SJSA1 (cell line): ENCODE measurements around the gene SPCS1. TPM values are rescaled to one million over a fixed set of nuclear protein-coding genes. Genes with fewer than 3 reads are reported as not detected.
"Not testable (repeated sequence)": the region's sequence is repeated elsewhere in the genome, so short reads cannot be mapped to it uniquely, and the experiment has no call there.

Experiments used
- DNase-seq, 2 experiments: peaks; one replicate each; pipeline ENCODE4 v3.0.0-alpha.2; 2015 to 2020; ENCODE audit warnings: low spot score in 2 of 2, low read depth in 1 of 2
- H3K27ac ChIP-seq: fragments of 250-450 bp; sonication (Bioruptor Pico); 2 replicates; pipeline ENCODE4 v1.5.1; 2020; ENCODE audit warnings: mild to moderate bottlenecking, moderate library complexity
- H3K27me3 ChIP-seq: fragments of 250-450 bp; sonication (Bioruptor Pico); replicated peaks from 2 replicates; pipeline ENCODE4 v1.5.1; 2020; ENCODE audit warnings: mild to moderate bottlenecking, moderate library complexity
- H3K36me3 ChIP-seq: fragments of 250-450 bp; sonication (Bioruptor Pico); 2 replicates; pipeline ENCODE4 v1.5.1; 2020; ENCODE audit warnings: mild to moderate bottlenecking
- H3K4me1 ChIP-seq: fragments of 250-450 bp; sonication (Bioruptor Pico); replicated peaks from 2 replicates; pipeline ENCODE4 v1.6.1; 2021; ENCODE audit warnings: mild to moderate bottlenecking
- H3K4me3 ChIP-seq: fragments of 250-450 bp; sonication (Bioruptor Pico); 2 replicates; pipeline ENCODE4 v1.5.1; 2020; ENCODE audit warnings: mild to moderate bottlenecking
- H3K9me3 ChIP-seq: fragments of 250-450 bp; sonication (Bioruptor Pico); replicated peaks from 2 replicates; pipeline ENCODE4 v1.5.1; 2020; ENCODE audit warnings: mild to moderate bottlenecking
- total RNA-seq: library from RNA; depleted of rRNA; stranded (reverse); fragments of >200 nt; shearing (Covaris generic); gene quantifications from 2 replicates; pipeline ENCODE4 v1.2.3, GENCODE V29; 2014; rRNA removed

SPCS1 gene
- 94.7 and 111 TPM in 2 replicates for total RNA-seq

DNA sequence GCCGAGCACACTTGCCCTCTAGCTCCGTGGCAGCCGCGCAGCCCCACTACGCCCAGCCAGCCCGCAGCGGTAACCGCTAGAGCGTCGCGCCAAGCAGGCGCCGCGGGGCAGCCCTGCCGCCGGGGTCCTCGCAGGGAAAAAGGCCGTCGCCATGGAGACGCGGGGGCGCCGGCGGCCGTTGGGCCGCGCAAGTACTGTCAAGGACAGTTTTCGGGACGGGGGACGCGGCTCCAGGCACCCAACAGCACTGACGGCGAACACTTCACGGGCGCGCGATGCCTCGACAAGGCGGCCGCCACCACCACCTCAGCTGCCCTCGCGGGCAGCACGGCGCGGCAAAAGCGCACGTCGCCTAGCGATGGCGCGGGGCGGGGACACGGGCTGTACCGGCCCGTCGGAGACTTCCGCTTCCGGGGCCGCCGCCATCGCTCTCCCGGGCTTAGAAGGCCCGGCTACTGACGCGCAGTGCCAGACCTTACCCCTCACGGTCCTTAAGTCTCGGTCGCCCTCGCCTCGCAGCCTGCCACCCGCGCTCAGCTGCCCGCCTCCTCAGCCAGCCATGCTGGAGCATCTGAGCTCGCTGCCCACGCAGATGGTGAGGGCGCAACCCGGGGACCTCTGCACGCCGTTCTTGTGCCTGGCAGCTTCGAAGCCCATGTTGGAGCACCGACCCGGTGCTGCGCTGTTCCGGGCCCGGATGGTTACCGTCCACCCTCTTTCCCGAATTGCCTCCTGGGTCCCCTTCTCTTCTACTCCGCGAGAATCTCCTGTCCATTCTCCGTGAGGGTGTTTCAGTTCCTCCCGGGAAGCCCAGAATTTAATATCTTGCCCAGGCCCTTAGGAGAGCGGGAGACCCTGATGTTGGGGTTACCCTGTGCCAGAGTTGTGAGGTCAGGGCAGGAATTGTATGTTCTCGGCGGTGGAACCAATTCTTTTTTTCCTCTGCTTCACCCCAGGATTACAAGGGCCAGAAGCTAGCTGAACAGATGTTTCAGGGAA, at the start of gene SPCS1, which contains the start of gene GLT8D1:
Gene SPCS1 (plus strand): TSS at position 419 of the 999 bp plus-strand sequence. CDS start 141 bp downstream, at position 560.
Gene GLT8D1 (minus strand): TSS at position 104 of the 999 bp plus-strand sequence. CDS start 5,331 bp downstream, outside the sequence.
- Histone ChIP-seq H3K4me3 (peak within 1 kb of the TSS; percentile 93), H3K36me3 (peaks cover 32% of the 10 kb centered on the region), H3K27ac (peak within 1 kb of the TSS; percentile 80), H3K4me1 (peaks cover 8% of the 10 kb centered on the region; the same call in 1 of the 2 replicates), H3K27me3 (no peaks in the 10 kb centered on the region), H3K9me3 (no peaks in the 10 kb centered on the region)
- DNase-seq, result peak; percentile 79 to 94

DNA sequence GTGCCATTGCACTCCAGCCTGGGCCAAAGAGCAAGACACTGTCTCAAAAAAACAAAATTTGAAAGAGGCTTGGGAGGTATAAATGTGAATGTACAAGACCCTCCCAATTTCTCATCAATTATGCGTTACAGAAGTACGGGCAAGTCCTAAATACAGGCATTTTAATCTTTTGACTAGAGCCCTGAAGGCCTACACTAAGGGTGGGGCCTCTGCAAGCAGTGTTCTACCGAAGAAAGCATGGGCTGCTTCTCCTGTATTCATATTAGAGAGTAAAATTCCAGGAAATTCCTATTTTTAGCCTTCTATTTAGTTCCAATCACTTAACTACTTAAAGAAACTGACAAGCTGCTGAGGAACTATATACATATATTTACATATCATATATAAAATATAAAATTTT, 45.9 kb upstream of the SPCS1 start:
- peaks cover 79% of the 10 kb centered on the region for H3K36me3 ChIP-seq
- DNase-seq, result no peak
- no peak overlapping the region for H3K4me3 ChIP-seq
- no peaks in the 10 kb centered on the region for H3K4me1 ChIP-seq
- no peak overlapping the region for H3K27ac ChIP-seq
- no peaks in the 10 kb centered on the region for H3K9me3 ChIP-seq
- H3K27me3 ChIP-seq, result no peaks in the 10 kb centered on the region

DNA sequence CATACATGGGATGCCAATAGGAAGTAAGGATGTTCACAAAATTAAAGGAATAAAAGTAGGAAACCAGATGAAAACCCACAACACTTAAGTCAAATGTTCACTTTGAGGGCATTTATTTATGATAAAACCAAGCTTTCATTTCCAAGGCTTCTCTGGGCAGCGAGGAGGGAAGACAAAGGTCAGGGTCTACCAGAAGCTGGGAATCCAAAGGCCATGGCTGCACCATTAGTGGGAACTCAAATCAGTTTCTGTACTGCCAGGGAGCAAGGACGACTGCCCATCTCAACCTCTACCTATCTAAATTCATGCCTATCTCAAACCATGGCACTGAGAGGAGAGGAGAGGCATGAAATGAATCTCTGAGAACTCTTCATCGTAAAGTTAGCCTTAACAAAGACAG, 42.8 kb upstream of the SPCS1 start:
- peaks cover 59% of the 10 kb centered on the region for H3K36me3 ChIP-seq

DNA sequence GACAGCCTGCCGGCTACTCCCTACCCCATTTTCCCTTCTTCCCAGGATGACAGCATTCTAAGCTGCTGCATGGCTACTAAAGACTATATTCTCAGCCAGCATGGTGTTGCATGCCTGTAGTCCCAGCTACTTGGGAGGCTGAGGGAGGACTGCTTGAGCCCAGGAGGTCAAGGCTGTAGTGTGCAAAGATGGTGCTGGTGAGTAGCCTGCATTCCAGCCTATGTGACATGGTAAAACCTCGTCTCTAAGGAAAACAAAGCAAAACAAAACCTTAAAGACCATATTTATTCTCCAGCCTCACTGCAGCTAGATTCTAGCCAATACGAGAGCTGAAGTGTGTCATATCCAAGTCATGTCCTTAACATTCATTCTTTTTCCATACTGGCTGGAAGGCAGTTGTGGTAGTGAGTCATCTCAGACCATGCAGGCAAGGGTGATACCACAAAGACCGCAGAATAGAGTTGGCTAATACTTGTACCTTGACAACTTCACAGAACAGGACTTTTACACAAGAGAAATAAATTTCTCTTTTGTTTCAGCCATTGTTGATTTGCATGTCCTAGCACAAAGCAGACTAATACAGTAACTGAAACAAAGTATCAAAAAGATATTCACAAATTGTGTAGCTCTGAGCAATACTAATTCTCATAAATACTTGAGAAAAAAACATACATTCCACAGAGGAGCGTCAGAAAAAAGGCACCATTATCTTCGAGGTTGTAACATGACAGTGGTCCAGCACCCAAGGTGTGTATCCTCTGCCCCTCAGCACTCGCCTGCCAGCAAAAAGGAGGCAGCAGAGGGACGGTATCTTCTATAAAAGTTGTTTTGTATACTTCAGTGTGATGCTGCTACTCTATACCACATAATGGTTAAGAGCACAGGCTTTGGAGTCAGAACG, 35.0 kb upstream of the SPCS1 start:
- Histone ChIP-seq H3K36me3 (peaks cover 40% of the 10 kb centered on the region), H3K4me3 (no peak overlapping the region), H3K9me3 (no peaks in the 10 kb centered on the region), H3K27me3 (no peaks in the 10 kb centered on the region), H3K27ac (peak overlapping the region; percentile 91), H3K4me1 (peaks cover 27% of the 10 kb centered on the region)
- peak; percentile 91 to 96 for DNase-seq

More for the DNA sequence above, 42.8 kb upstream of the SPCS1 start:
- Histone ChIP-seq H3K4me3 (no peak overlapping the region), H3K27me3 (no peaks in the 10 kb centered on the region), H3K4me1 (no peaks in the 10 kb centered on the region), H3K9me3 (no peaks in the 10 kb centered on the region), H3K27ac (no peak overlapping the region)
- DNase-seq, result no peak

DNA sequence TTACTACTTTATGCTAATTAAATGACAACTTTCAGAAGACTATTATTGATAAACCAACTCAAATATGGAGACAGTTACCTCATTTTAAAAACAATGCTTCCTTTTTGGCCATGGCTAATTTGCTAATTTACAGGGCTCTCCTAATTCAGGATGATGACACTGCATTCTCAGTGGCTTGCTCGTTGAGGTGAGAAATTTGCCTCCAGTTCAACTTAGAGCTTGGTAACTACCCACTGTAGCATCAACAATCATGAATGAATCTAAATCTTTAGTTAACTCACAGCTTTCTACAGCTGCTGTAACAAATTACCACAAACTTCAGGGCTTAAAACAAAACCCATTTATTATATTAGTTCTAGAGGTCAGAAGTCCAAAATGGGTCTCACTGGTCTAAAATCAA, 34.2 kb upstream of the SPCS1 start:
- DNase-seq, result no peak
- Histone ChIP-seq H3K9me3 (no peaks in the 10 kb centered on the region), H3K27me3 (no peaks in the 10 kb centered on the region), H3K36me3 (peaks cover 43% of the 10 kb centered on the region), H3K4me3 (no peak overlapping the region), H3K27ac (peak overlapping the region; percentile 91), H3K4me1 (peaks cover 27% of the 10 kb centered on the region)

DNA sequence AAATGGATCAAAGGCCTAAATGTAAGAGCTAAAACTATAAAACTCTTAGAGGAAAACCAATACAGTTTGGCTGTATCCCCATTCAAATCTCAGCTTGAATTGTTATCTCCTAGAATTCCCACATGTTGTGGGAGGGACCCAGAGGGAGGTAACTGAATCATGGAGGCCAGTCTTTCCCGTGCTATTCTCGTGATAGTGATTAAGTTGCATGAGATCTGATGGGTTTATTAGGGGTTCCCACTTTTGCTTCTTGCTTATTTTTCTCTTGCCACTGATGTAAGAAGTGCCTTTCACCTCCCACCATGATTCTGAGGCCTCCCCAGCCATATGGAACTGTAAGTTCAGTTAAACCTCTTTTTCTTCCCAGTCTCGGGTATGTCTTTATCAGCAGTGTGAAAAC, 29.7 kb upstream of the SPCS1 start:
- H3K27ac ChIP-seq, H3K27me3 ChIP-seq, H3K9me3 ChIP-seq, H3K4me3 ChIP-seq, DNase-seq: not testable (repeated sequence)
- H3K4me1 ChIP-seq, result peaks cover 14% of the 10 kb centered on the region
- peaks cover 64% of the 10 kb centered on the region for H3K36me3 ChIP-seq

DNA sequence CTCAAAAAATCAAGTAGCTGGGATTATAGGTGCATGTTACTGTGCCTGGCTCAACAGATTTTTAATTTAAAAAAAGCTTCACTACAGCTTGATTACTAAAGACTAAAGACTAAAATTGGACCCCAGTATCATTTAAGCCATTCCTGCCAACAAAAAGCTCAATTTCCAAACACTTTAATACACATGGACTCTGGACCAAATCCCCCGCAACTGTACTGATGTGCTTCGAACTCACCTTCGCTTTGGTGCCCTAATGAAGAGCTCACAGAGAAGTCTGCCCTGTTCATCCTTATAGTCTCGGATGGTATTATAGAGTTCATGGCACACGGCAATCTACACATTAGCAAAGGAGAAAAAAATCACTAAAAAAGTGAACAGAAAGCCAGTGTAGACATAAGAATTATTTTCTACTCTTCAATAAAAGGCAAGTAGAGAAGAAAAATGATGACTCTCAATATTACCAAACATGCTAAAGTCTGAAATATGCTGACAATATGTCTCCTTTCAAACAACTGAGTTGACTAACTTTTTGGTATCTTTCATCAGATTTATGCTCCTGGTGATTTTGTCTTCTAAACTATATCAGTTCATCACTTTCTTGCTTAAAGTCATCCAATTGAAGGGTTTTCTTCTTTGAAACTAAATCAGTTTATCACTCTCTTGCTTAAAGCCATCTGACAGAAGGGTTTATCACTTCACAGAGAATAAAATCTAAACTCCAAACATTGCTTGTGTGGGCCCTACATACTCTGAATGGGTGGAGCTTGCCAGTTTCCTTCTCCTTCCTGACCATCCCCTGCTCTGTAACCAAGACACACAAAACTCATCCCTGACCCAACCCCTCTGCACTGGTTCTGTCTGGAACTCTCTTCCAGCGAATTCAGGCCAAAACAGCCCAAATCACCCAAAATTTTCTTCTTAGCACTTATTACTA, 27.4 kb upstream of the SPCS1 start:
- Histone ChIP-seq H3K27me3 (no peaks in the 10 kb centered on the region), H3K4me3 (no peak overlapping the region), H3K9me3 (no peaks in the 10 kb centered on the region), H3K36me3 (peaks cover 59% of the 10 kb centered on the region), H3K27ac (no peak overlapping the region), H3K4me1 (0 out of 2 replicates have a peak, but pooled peaks cover 4% of the 10 kb centered on the region)
- no peak for DNase-seq

DNA sequence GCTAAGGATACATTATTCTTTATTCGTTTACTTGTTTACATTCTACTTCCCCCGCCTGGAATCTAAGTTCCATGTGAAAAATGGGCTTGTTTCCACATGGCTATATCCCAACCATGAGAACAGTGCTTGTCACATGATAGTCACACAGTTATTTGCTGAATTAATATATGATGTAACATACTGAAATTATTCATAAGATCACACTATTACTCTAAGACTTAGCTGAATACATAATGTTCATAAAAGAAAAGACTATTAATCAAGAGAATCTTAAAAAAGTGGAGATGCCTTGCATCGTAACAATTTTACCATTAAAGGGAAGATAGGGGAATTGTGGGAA, 26.7 kb upstream of the SPCS1 start:
- no peak overlapping the region for H3K27ac ChIP-seq
- H3K27me3 ChIP-seq, result no peaks in the 10 kb centered on the region
- no peaks in the 10 kb centered on the region for H3K9me3 ChIP-seq
- H3K36me3 ChIP-seq, result peaks cover 58% of the 10 kb centered on the region
- DNase-seq, result no peak
- H3K4me1 ChIP-seq, result 0 out of 2 replicates have a peak, but pooled peaks cover 4% of the 10 kb centered on the region
- H3K4me3 ChIP-seq, result no peak overlapping the region

DNA sequence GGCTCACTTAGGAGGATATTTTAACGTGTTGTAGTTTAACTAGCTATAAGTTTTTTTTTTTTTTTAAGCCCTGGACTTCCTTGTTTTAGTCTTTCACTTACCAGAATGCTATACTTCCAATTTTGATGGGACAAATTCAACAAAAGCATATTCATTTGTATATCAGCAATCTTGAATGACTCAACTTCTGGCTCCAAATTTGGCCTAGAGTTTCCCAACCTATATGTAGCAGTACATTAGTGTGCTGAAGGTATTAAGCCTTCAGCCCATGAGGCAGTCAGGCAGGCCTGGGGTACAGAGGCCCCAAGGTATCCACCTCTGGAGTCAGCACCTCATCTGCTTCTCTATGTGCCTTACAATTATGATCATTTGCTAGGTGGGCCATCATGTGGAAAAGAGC, 26.1 kb upstream of the SPCS1 start:
- H3K27me3 ChIP-seq, result no peaks in the 10 kb centered on the region
- DNase-seq, result no peak
- H3K4me3 ChIP-seq, result no peak overlapping the region
- peaks cover 7% of the 10 kb centered on the region; the same call in 1 of the 2 replicates for H3K4me1 ChIP-seq
- H3K9me3 ChIP-seq, result no peaks in the 10 kb centered on the region
- peaks cover 56% of the 10 kb centered on the region for H3K36me3 ChIP-seq
- no peak overlapping the region for H3K27ac ChIP-seq

DNA sequence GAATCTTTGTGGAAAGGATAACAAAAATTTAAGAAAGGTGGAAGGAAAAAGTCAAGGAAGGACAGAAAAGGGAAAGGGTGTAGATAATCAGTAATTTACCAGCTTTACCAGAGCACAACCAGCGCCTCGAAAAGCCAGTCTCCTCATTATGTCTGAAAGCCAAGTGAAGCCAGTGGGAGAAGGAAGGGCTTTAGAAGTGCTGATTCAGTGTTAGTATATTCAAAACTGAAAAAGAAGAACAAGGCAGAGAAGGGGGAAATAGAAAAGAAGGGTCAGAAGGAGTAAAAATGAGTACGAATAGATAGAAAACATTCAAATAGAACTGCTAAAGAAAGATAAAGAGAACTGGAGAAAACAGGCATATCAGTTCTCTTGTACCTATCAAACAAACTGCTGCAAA, 24.3 kb upstream of the SPCS1 start:
- DNase-seq, result no peak
- Histone ChIP-seq H3K36me3 (peaks cover 57% of the 10 kb centered on the region), H3K27ac (no peak overlapping the region), H3K4me1 (peaks cover 8% of the 10 kb centered on the region; the same call in 1 of the 2 replicates), H3K9me3 (no peaks in the 10 kb centered on the region), H3K27me3 (no peaks in the 10 kb centered on the region), H3K4me3 (no peak overlapping the region)

DNA sequence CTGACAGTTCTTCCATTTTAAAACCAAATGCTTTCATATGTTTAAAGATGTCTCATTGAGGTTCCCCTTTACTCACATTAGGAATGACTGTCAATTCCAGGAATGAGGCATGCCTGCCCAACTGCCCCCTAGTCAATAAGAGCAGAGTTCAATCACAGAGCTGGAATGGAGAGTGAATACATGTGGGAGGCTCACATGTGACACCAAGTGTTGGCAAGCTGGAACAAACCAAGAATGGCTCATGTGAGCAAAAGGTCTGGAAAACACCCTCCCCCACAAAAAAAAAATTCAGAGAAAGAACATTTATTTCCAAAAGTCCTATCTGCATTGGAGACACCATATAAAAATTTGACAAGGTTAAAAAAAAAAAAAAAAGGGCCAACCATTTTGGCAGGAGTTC, 23.9 kb upstream of the SPCS1 start:
- H3K4me3 ChIP-seq, result no peak overlapping the region
- H3K27ac ChIP-seq, result no peak overlapping the region
- DNase-seq, result no peak
- no peaks in the 10 kb centered on the region for H3K27me3 ChIP-seq
- H3K9me3 ChIP-seq, result no peaks in the 10 kb centered on the region
- H3K4me1 ChIP-seq, result peaks cover 12% of the 10 kb centered on the region; the same call in 1 of the 2 replicates
- H3K36me3 ChIP-seq, result peaks cover 57% of the 10 kb centered on the region

DNA sequence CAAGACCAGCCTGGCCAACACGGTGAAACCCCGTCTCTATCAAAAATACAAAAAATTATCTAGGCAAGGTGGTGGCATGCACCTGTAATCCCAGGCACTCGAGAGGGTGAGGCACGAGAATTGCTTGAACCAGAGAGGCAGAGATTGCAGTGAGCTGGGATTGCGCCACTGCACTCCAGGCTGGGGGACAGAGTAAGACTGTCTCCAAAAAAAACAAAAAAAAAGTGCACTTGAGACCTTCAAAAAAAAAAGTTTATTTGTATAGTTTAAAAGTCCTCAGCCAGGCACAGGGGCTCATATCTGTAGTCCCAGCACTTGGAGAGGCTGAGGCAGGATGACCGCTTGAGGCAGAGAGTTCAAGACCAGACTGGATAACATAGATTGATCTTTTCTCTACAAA, 22.3 kb upstream of the SPCS1 start:
- DNase-seq, result no peak
- Histone ChIP-seq H3K27ac (no peak overlapping the region), H3K4me1 (peaks cover 15% of the 10 kb centered on the region; the same call in 1 of the 2 replicates), H3K36me3 (peaks cover 59% of the 10 kb centered on the region), H3K9me3 (no peaks in the 10 kb centered on the region), H3K4me3 (no peak overlapping the region), H3K27me3 (no peaks in the 10 kb centered on the region)

DNA sequence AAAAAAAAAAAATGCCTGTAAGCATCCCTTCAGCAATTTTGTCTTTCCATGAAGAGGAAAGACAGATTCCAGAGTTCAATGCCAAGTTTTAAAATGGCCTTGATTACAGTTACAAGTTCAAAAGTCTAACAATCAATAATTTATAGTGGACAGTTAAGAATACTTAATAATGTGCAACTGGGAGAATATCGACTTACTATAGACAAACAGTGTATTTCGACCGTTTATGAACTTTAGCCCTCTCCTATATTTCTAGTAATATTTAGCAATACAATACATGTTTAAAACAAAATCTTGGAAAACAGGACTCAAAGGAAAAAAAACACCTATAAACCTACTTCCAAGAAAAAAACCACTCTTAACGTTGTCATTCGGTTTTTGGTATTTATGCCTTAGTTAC, 21.7 kb upstream of the SPCS1 start:
- Histone ChIP-seq H3K4me3 (no peak overlapping the region), H3K36me3 (peaks cover 59% of the 10 kb centered on the region), H3K27ac (no peak overlapping the region), H3K9me3 (no peaks in the 10 kb centered on the region), H3K4me1 (peaks cover 12% of the 10 kb centered on the region; the same call in 1 of the 2 replicates), H3K27me3 (no peaks in the 10 kb centered on the region)
- DNase-seq, result no peak
